GM19455 (cell line): ENCODE data around the gene GJA10.
"Not testable (repeated sequence)": the region's sequence is repeated elsewhere in the genome, so short reads cannot be mapped to it uniquely, and the experiment has no call there.

ENCODE experiments used
- ATAC-seq: cut with Tn5 transposase; IDR thresholded peaks from one replicate; pipeline ENCODE4 v1.9.1; 2021; ENCODE audit not compliant: unreplicated experiment

The GJA10 gene

GRCh38 chr6:89894169-89894568, at the start of gene GJA10:
Gene GJA10 (plus strand): TSS chr6:89894469. CDS start chr6:89894469, 0 bp downstream.
- no peak for ATAC-seq

- ATAC-seq = not testable (repeated sequence)
Observed at GRCh38 chr6:89847513-89847912, 46.8 kb upstream of the GJA10 start.

GRCh38 chr6:89853068-89853467, 41.2 kb upstream of the GJA10 start:
- no peak for ATAC-seq

- ATAC-seq = no peak
Observed at GRCh38 chr6:89858041-89858440, 36.2 kb upstream of the GJA10 start.

GRCh38 chr6:89859744-89860143, 34.5 kb upstream of the GJA10 start:
- no peak for ATAC-seq

GRCh38 chr6:89862273-89862672, 32.0 kb upstream of the GJA10 start:
- peak; percentile 44 for ATAC-seq

GRCh38 chr6:89862698-89863097, 31.6 kb upstream of the GJA10 start:
- ATAC-seq = no peak

- ATAC-seq = no peak
Observed at GRCh38 chr6:89866024-89866678, 28.1 kb upstream of the GJA10 start.

- ATAC-seq = no peak
Observed at GRCh38 chr6:89873721-89874120, 20.5 kb upstream of the GJA10 start.

- no peak for ATAC-seq
Observed at GRCh38 chr6:89874438-89874837, 19.8 kb upstream of the GJA10 start.

GRCh38 chr6:89886378-89887120, 7.7 kb upstream of the GJA10 start:
- ATAC-seq = no peak

GRCh38 chr6:89887452-89888137, 6.7 kb upstream of the GJA10 start:
- ATAC-seq = no peak

- ATAC-seq = no peak
Observed at GRCh38 chr6:89888138-89888514, 6.1 kb upstream of the GJA10 start.

GRCh38 chr6:89888871-89889270, 5.4 kb upstream of the GJA10 start:
- no peak for ATAC-seq

- ATAC-seq = not testable (repeated sequence)
Observed at GRCh38 chr6:89890845-89891528, 3.3 kb upstream of the GJA10 start.

- not testable (repeated sequence) for ATAC-seq
Observed at GRCh38 chr6:89892577-89892976, 1.7 kb upstream of the GJA10 start.

- ATAC-seq = no peak
Observed at GRCh38 chr6:89895276-89895874, 1.1 kb downstream of the GJA10 start.

- ATAC-seq = not testable (repeated sequence)
Observed at GRCh38 chr6:89910001-89910901, 16.0 kb downstream of the GJA10 start.

GRCh38 chr6:89910902-89911240, 16.6 kb downstream of the GJA10 start:
- ATAC-seq = no peak
